GM10266 (cell line): ENCODE data around the gene GTPBP4.

Source experiments
- DNase-seq: peaks from one replicate; pipeline ENCODE4 v3.0.0; 2012; ENCODE audit errors: extremely low spot score
- TF ChIP-seq, protein P1 (sequence below): IDR thresholded peaks from 2 replicates; pipeline ENCODE4 v1.5.1; 2012; ENCODE audit warnings: mild to moderate bottlenecking, low read depth; ENCODE audit not compliant: control insufficient read depth, insufficient read depth; ENCODE audit errors: missing control alignments

The GTPBP4 gene

DNA sequence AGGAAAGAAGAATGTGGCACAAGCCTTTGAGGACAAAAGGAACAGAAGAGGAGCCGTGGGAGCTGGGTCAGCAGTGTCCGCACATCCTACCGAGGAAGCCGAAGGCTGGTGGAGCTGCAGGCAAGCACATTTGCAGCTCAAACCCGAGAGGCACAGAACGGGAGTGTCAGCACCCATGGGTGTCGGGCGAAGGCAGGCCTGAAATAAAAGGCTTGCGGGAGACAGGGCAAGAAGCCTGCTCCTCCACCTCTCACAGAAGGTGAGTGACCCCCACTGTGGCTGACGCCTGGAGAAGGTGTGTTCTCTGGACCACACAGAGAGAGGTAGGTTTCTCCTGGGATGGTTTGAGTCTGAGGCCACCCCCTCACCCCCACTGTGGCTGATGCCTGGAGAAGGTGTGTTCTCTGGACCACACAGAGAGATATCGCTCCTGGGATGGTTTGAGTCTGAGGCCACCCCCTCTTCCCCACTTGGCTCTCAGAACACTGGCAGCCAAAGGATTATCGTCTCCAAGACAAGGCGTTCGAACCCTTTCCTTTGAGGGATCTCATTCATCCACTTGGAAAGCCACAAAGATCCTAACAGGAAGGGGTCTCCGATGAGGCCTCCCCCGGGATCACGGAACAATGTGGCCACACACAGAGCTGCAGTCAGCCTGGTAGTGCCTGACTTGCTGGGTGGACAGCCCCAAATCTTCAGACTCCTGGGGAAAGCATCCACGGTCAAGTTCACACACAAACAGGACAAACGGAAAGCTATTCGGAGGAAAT is 21.6 kb upstream of the GTPBP4 start:
- TF ChIP-seq, protein P1, sequence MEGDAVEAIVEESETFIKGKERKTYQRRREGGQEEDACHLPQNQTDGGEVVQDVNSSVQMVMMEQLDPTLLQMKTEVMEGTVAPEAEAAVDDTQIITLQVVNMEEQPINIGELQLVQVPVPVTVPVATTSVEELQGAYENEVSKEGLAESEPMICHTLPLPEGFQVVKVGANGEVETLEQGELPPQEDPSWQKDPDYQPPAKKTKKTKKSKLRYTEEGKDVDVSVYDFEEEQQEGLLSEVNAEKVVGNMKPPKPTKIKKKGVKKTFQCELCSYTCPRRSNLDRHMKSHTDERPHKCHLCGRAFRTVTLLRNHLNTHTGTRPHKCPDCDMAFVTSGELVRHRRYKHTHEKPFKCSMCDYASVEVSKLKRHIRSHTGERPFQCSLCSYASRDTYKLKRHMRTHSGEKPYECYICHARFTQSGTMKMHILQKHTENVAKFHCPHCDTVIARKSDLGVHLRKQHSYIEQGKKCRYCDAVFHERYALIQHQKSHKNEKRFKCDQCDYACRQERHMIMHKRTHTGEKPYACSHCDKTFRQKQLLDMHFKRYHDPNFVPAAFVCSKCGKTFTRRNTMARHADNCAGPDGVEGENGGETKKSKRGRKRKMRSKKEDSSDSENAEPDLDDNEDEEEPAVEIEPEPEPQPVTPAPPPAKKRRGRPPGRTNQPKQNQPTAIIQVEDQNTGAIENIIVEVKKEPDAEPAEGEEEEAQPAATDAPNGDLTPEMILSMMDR = no peak
- no peak for DNase-seq

DNA sequence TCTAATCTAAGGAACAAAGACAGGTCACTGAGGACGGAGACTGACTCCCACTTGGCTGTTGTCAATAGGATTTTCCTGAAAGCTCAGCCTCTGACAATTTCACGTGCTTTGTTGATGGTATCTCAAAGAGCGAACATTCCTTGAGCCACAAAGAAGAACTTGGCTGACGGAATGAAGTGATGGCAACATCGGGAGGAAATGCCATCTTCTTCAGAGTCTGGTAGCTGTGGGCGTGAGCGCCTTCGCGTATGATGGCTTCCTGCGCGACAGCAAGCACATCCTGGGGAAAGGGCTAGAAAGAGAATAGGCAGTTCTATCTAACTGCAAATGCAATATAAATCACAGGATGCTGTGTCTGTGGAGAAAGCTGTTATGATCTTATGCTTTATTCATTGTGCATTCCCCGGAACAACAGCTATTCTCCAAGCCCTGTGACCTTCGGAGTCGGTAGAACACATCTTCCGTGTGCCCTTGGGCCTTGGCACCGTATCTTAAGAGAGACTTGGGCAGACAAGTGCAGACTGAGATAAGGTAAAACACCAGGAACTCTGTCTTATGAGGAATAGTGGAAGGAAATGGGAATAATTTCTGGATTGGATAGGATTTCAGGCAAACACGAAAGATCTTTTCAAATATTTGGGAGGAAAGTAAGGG is 19.6 kb upstream of the GTPBP4 start:
- TF ChIP-seq, protein P1 = no peak

DNA sequence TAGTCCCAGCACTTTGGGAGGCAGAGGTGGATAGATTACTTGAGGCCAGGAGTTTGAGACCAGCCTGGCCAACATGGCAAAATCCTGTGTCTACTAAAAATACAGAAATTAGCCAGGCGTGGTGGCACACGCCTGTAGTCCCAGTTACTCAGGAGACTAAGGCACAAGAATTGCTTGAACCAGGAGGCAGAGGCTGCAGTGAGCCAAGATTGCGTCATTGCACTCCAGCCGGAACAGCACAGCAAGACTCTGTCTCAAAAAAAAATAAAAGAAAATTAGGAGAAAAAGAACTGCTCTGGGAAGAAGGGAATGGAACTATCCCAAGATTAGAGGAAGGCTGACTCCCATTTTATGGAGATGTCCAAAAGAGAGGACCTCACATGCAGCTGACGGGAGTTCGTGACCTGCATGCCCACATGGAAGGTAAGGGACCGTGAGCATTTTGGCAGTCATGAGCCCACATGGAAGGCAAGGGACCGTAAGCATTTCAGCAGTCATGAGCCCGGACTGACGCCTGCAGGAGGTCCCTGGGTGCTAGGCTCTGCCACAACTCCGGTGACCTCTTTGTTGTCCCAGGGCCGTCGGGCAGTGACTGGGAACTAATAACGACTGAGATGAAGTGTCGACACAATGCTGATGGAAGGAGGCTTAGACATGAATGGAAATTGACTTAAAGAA is 18.6 kb upstream of the GTPBP4 start:
- TF ChIP-seq, protein P1 = no peak
- DNase-seq = no peak

More for the DNA sequence above, 19.6 kb upstream of the GTPBP4 start:
- DNase-seq = no peak

DNA sequence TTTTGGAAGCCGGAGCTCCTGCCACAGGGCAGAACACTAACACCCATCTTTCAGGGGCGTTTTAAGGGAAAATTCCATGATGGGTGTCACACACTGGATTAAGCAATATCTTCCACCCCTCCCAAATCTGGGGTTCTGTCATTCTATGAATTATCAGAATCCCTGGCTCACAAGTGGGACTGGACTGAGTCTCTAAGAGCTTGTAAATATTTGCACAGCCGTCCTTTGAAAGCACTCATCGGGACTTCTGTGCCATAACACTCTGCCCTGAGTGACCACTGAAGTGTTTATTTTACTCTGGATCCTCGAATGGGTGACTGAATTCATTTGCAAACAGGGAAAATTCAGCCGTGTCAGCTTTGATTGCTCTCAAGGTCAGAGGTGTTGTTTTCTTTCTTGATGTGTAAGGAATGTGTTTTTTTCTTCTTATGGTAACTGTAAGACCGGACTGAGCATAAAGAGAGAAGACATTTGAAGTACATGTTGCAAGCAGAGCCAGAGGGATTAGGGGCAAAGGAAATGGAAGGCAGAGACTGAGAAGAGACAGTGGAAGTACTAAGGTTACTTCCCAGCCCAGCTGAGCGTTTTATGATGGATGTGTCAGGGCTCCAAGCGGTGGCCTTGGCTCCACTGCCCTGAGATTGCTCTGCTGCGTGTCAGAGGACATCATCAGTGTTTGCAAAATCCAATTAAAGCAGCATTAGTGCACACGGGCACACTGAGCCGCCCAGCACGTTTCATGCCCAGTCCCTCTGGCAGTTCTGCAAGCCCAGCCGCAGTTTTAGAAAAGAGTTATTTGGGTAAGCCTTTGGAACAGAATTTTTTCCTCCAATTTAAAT is 17.7 kb upstream of the GTPBP4 start:
- DNase-seq = no peak
- TF ChIP-seq, protein P1 = no peak

DNA sequence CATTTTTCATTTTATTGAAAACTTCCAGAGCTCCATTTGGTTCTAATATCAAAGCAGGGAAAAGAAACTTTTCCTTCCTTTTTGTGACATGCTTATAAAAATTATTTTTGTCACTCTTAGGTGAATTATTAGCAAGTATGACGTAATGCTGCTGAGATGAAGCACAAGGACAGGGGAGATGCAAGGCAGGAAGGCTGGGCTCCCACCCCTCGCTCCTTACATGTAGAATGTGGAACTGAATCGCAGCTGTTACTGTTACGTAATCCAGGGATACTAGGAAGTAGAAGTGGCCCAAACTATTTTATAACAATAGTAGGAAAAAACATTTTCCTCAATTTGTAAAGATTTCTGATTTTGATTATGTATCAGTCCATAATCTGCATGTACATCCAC is 17.1 kb upstream of the GTPBP4 start:
- DNase-seq = no peak

DNA sequence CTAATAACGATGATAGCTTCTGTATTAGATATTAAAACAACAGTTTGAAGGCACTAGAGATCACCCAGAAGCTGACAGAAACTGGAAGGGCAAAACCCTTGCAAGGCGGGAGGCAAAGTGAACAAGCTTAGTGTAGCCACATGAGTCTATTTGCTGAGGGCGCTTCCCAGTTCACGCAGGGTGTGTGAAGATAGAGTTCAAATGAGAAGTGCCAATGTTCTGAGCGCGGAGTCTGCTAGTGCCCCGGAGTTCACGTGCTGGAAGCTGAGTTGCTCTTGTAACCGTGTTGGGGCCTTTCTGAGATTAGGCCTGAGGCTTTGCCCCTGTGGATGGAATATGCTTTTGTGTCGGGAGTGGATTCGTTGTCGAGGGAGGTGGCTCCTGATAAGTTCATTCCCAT is 16.6 kb upstream of the GTPBP4 start:
- no peak for DNase-seq
- TF ChIP-seq, protein P1 = no peak

More for the DNA sequence above, 17.1 kb upstream of the GTPBP4 start:
- TF ChIP-seq, protein P1 = no peak
